GM12878 (cell line): Measurements from ENCODE around the gene HELZ. TPM values are rescaled to one million over a fixed set of nuclear protein-coding genes. Genes with fewer than 3 reads are reported as not detected.
A peak's percentile ranks its signal among the peaks of the same experiment; 100 is the strongest.

Source experiments
- EZH2 ChIP-seq: IDR thresholded peaks from 2 replicates; pipeline ENCODE4 v1.6.1; 2012; ENCODE audit warnings: low read depth, mild to moderate bottlenecking, control low read depth, inconsistent platforms, low read length, borderline replicate concordance; ENCODE audit not compliant: control insufficient read depth
- IRF3 ChIP-seq: fragments of 450-650 bp; IDR thresholded peaks from 2 replicates; pipeline ENCODE4 v1.6.1; 2014; ENCODE audit warnings: mild to moderate bottlenecking
- IRF4 ChIP-seq: IDR thresholded peaks from 2 replicates; pipeline ENCODE4 v1.6.1; 2011; ENCODE audit warnings: low read depth, low read length
- NFYA ChIP-seq: IDR thresholded peaks from 2 replicates; pipeline ENCODE4 v1.6.1; 2011; ENCODE audit warnings: low read depth, mild to moderate bottlenecking, low read length, improper control_type of control experiment, borderline replicate concordance
- PBX3 ChIP-seq: IDR thresholded peaks from 2 replicates; pipeline ENCODE4 v1.6.1; 2011; ENCODE audit warnings: mild to moderate bottlenecking, low read depth, low read length, moderate library complexity; ENCODE audit not compliant: insufficient replicate concordance
- PRDM15 ChIP-seq: fragments of 450-650 bp; formaldehyde crosslinking; IDR thresholded peaks from 2 replicates; pipeline ENCODE4 v1.4.0; 2020; ENCODE audit warnings: mild to moderate bottlenecking, moderate library complexity
- STAT1 ChIP-seq: fragments of 450-650 bp; conservative IDR thresholded peaks from 2 replicates; pipeline ENCODE4 v1.6.1; 2014; ENCODE audit warnings: antibody characterized with exemption, mild to moderate bottlenecking
- TCF12 ChIP-seq: IDR thresholded peaks from 2 replicates; pipeline ENCODE4 v1.6.1; 2011; ENCODE audit warnings: low read depth, mild to moderate bottlenecking, low read length
- ZSCAN29 ChIP-seq: fragments of 450-650 bp; IDR thresholded peaks from 2 replicates; pipeline ENCODE4 v1.6.1; 2017; ENCODE audit warnings: mild to moderate bottlenecking, moderate library complexity
- polyA plus RNA-seq, 11 experiments: library from polyadenylated mRNA; depleted of rRNA in 4 of 11; unstranded in 6 of 11; stranded (reverse) in 5 of 11; fragments of >200 nt; fragmentation: Nextera tagmentation in 4 of 11; fragmentation: Illumina TruSeq in 1 of 11; extraction: Ambion mirVana in 4 of 11; extraction: Trizol in 1 of 11; gene quantifications; 1 replicate in 1 of 11; 2 replicates in 10 of 11; pipeline versions ENCODE4 v1.2.1 to v1.2.3, GENCODE V29; 2011 to 2016; ENCODE audit warnings: inconsistent platforms in 2 of 11, missing spikeins in 2 of 11, low read depth in 1 of 11
- total RNA-seq, 4 experiments: library from RNA; depleted of rRNA in 3 of 4; stranded (reverse); fragments of >200 nt in 3 of 4; fragmentation: Illumina TruSeq in 1 of 4; extraction: Trizol in 1 of 4; gene quantifications; 2 replicates each; pipeline versions ENCODE4 v1.2.1 to v1.2.3, GENCODE V29; 2013 to 2021

The HELZ gene
- total and polyA plus RNA-seq, 10 of the 15 experiments (the other 5 are each of a cell fraction or from before 2014, with no cell fraction given) = 1.5 to 36.8 (median 19.1) TPM

GRCh38 chr17:67041941-67042899 is 202.8 kb downstream of the HELZ start (continued):
- TF ChIP-seq PBX3 = peak; percentile 42
- no peak for TF ChIP-seq PRDM15 (CRISPR knock-in tag)
- TF ChIP-seq NFYA = no peak
- TF ChIP-seq TCF12 = no peak
- no peak for TF ChIP-seq ZSCAN29
- TF ChIP-seq IRF3 = no peak
- no peak for TF ChIP-seq STAT1
- TF ChIP-seq IRF4 = no peak
- no peak for TF ChIP-seq EZH2
- TF ChIP-seq, all 136 proteins: peak for 3
